H1 (cell line): ENCODE results near the gene TMEM232. TPM values are rescaled to one million over a fixed set of nuclear protein-coding genes. Genes with fewer than 3 reads are reported as not detected.

Experiments used
- CTCF ChIA-PET: fragments of 300-600 bp; sonication (Branson Sonifier 250); formaldehyde crosslinking; loops from one replicate; lab custom pipeline; 2021; ENCODE audit not compliant: partially characterized antibody; lab: Charles Lee
- POLR2A ChIA-PET: fragments of 300-600 bp; sonication (Branson Sonifier 250); formaldehyde crosslinking; loops from one replicate; lab custom pipeline; 2021; ENCODE audit warnings: inconsistent platforms; ENCODE audit not compliant: partially characterized antibody; lab: Charles Lee
- DNase-seq, 2 experiments: peaks; one replicate each; pipeline versions ENCODE4 v3.0.0 to v3.0.0-alpha.2; 2010 to 2022; ENCODE audit warnings: low spot score in 2 of 2, low read depth in 1 of 2, mixed read lengths in 1 of 2
- FAIRE-seq: peaks from 2 replicates; lab custom pipeline; 2011; peaks lifted over from hg19 to GRCh38; lab: Jason Lieb, UNC
- H2AFZ ChIP-seq: 2 replicates; pipeline ENCODE4 v1.8.1; 2012; ENCODE audit warnings: low read length, inconsistent platforms
- H2AK5ac ChIP-seq: 2 replicates; pipeline ENCODE4 v1.6.1; 2013; ENCODE audit warnings: low read depth, low read length
- H2BK120ac ChIP-seq: replicated peaks from 2 replicates; pipeline ENCODE3; 2013; ENCODE audit warnings: low read depth, low read length, inconsistent platforms
- H2BK12ac ChIP-seq: 2 replicates; pipeline ENCODE4 v1.6.1; 2013; ENCODE audit warnings: low read depth, low read length
- H2BK15ac ChIP-seq: 2 replicates; pipeline ENCODE4 v1.6.1; 2013; ENCODE audit warnings: low read length
- H2BK20ac ChIP-seq: 2 replicates; pipeline ENCODE4 v1.6.1; 2013; ENCODE audit warnings: low read length
- H2BK5ac ChIP-seq: 2 replicates; pipeline ENCODE4 v1.6.1; 2013; ENCODE audit warnings: low read depth, low read length
- H3K14ac ChIP-seq: 2 replicates; pipeline ENCODE4 v1.6.1; 2013; ENCODE audit warnings: inconsistent platforms; ENCODE audit not compliant: insufficient read length
- H3K18ac ChIP-seq: 2 replicates; pipeline ENCODE4 v1.6.1; 2013; ENCODE audit warnings: low read length; ENCODE audit errors: extremely low read depth
- H3K23ac ChIP-seq: 2 replicates; pipeline ENCODE4 v1.6.1; 2013; ENCODE audit warnings: inconsistent platforms; ENCODE audit not compliant: insufficient read length
- H3K23me2 ChIP-seq: 2 replicates; pipeline ENCODE4 v1.6.1; 2013; ENCODE audit warnings: low read depth, low read length
- H3K27ac ChIP-seq: 2 replicates; pipeline ENCODE4 v1.6.1; 2011; ENCODE audit warnings: low read depth, low read length, inconsistent platforms
- H3K27me3 ChIP-seq, 4 experiments: replicated peaks in 1 of 4; 1 replicate in 1 of 4; 2 replicates in 3 of 4; pipeline versions ENCODE4 v1.6.1 to v1.8.1; 2011 to 2013; ENCODE audit warnings: low read length in 3 of 4, mild to moderate bottlenecking in 3 of 4, inconsistent platforms in 2 of 4, mixed read lengths in 2 of 4, moderate library complexity in 1 of 4; ENCODE audit not compliant: control insufficient read depth in 3 of 4, insufficient read depth in 3 of 4; ENCODE audit errors: extremely low read depth in 1 of 4
- H3K36me3 ChIP-seq, 4 experiments: 2 replicates each; pipeline versions ENCODE4 v1.6.1 to v1.8.1; 2011 to 2013; ENCODE audit warnings: mild to moderate bottlenecking in 4 of 4, low read length in 3 of 4, moderate library complexity in 2 of 4, control low read depth in 1 of 4, inconsistent platforms in 1 of 4; ENCODE audit not compliant: insufficient read depth in 4 of 4, control insufficient read depth in 2 of 4
- H3K4ac ChIP-seq: replicated peaks from 2 replicates; pipeline ENCODE3; 2013; ENCODE audit warnings: low read length, low read depth, mixed read lengths, inconsistent platforms; ENCODE audit not compliant: insufficient read length
- H3K4me1 ChIP-seq, 4 experiments: replicated peaks in 1 of 4; 1 replicate in 1 of 4; 2 replicates in 3 of 4; pipeline versions ENCODE4 v1.6.1 to v1.8.1; 2011 to 2013; ENCODE audit warnings: low read length in 3 of 4, inconsistent platforms in 2 of 4, mixed read lengths in 1 of 4; ENCODE audit not compliant: insufficient read depth in 4 of 4, control insufficient read depth in 3 of 4
- H3K4me2 ChIP-seq, 2 experiments: 2 replicates each; pipeline versions ENCODE4 v1.6.1 to v1.8.1; 2011 to 2013; ENCODE audit warnings: low read depth in 2 of 2, low read length in 2 of 2, control low read depth in 1 of 2, inconsistent platforms in 1 of 2, mild to moderate bottlenecking in 1 of 2; ENCODE audit not compliant: insufficient read depth in 1 of 2
- H3K4me3 ChIP-seq, 4 experiments: fragments of 200-600, 300-600 bp in 1 of 4; sonication (generic), shearing (Covaris generic), sonication (Bioruptor Twin) in 1 of 4; 2 replicates each; pipeline versions ENCODE4 v1.5.1 to v1.8.1; 2011 to 2016; ENCODE audit warnings: low read length in 4 of 4, low read depth in 3 of 4, control low read depth in 2 of 4, inconsistent platforms in 2 of 4, mild to moderate bottlenecking in 2 of 4, mixed read lengths in 1 of 4, moderate library complexity in 1 of 4; ENCODE audit not compliant: insufficient read depth in 2 of 4; ENCODE audit errors: extremely low read depth in 1 of 4
- H3K56ac ChIP-seq: replicated peaks from 2 replicates; pipeline ENCODE3; 2013; ENCODE audit warnings: low read depth, mild to moderate bottlenecking, mixed read lengths, low read length, inconsistent platforms; ENCODE audit not compliant: insufficient read length
- H3K79me1 ChIP-seq: 2 replicates; pipeline ENCODE4 v1.6.1; 2013; ENCODE audit warnings: low read depth, low read length, control low read depth
- H3K79me2 ChIP-seq, 2 experiments: 2 replicates each; pipeline versions ENCODE4 v1.6.1 to v1.8.1; 2012 to 2013; ENCODE audit warnings: low read length in 2 of 2, mild to moderate bottlenecking in 2 of 2, inconsistent platforms in 1 of 2; ENCODE audit not compliant: insufficient read depth in 2 of 2, control insufficient read depth in 1 of 2
- H3K9ac ChIP-seq, 4 experiments: replicated peaks in 1 of 4; 1 replicate in 1 of 4; 2 replicates in 3 of 4; pipeline versions ENCODE4 v1.6.1 to v1.8.1; 2011 to 2013; ENCODE audit warnings: low read depth in 3 of 4, low read length in 3 of 4, control low read depth in 2 of 4, mild to moderate bottlenecking in 2 of 4, moderate library complexity in 2 of 4, inconsistent platforms in 1 of 4; ENCODE audit errors: extremely low read depth in 1 of 4
- H3K9me3 ChIP-seq, 2 experiments: 2 replicates each; pipeline versions ENCODE4 v1.6.1 to v1.8.1; 2012 to 2013; ENCODE audit warnings: mild to moderate bottlenecking in 2 of 2, moderate library complexity in 2 of 2, control low read depth in 1 of 2, inconsistent platforms in 1 of 2, low read depth in 1 of 2, low read length in 1 of 2, mixed read lengths in 1 of 2; ENCODE audit not compliant: insufficient read depth in 2 of 2
- H4K20me1 ChIP-seq, 2 experiments: replicated peaks in 1 of 2; 2 replicates each; pipeline versions ENCODE3 to v1.8.1; 2011 to 2013; ENCODE audit warnings: inconsistent platforms in 2 of 2, low read length in 2 of 2, mild to moderate bottlenecking in 1 of 2; ENCODE audit not compliant: insufficient read depth in 2 of 2, control insufficient read depth in 1 of 2
- H4K5ac ChIP-seq: 2 replicates; pipeline ENCODE4 v1.6.1; 2013; ENCODE audit warnings: low read length, low read depth, mixed read lengths, inconsistent platforms; ENCODE audit not compliant: insufficient read length
- H4K8ac ChIP-seq: 2 replicates; pipeline ENCODE4 v1.8.0; 2013; ENCODE audit warnings: mild to moderate bottlenecking, moderate library complexity, low read length, inconsistent platforms; ENCODE audit not compliant: insufficient read depth; ENCODE audit errors: extremely low read depth
- H4K91ac ChIP-seq: replicated peaks from 2 replicates; pipeline ENCODE3; 2013; ENCODE audit warnings: low read length, mixed read lengths, inconsistent platforms; ENCODE audit not compliant: insufficient read length
- CEBPB ChIP-seq: IDR thresholded peaks from 2 replicates; pipeline ENCODE4 v1.6.1; 2012; ENCODE audit warnings: low read depth, low read length
- SRF ChIP-seq: IDR thresholded peaks from 2 replicates; pipeline ENCODE4 v1.6.1; 2011; ENCODE audit warnings: mild to moderate bottlenecking, low read depth, low read length, moderate library complexity
- TCF12 ChIP-seq: IDR thresholded peaks from 2 replicates; pipeline ENCODE4 v1.6.1; 2011; ENCODE audit warnings: low read depth, mild to moderate bottlenecking, low read length
- WGBS, 2 experiments: shearing (Covaris generic) in 1 of 2; methylation state at CpG; one replicate each; pipeline versions ENCODE4 v1.1.6 to v1.1.7; 2013 to 2015; ENCODE audit warnings: low lambda C conversion rate in 2 of 2, mixed read lengths in 2 of 2, inconsistent platforms in 1 of 2, low coverage in 1 of 2, missing lambda C conversion rate in 1 of 2; ENCODE audit not compliant: insufficient replicate concordance in 2 of 2, insufficient coverage in 1 of 2, insufficient read length in 1 of 2; ENCODE audit errors: extremely low coverage in 1 of 2, missing lambda C conversion rate in 1 of 2; 5-methylcytosine and 5-hydroxymethylcytosine counted together
- polyA plus RNA-seq, 7 experiments: library from polyadenylated mRNA; depleted of rRNA in 3 of 7; stranded (reverse) in 5 of 7; unstranded in 2 of 7; fragments of >200 nt in 5 of 7; fragments of 200-250 nt in 2 of 7; gene quantifications; 1 replicate in 5 of 7; 2 replicates in 1 of 7; 4 replicates in 1 of 7; pipeline versions ENCODE4 v1.2.1 to v1.2.3, GENCODE V29; 2011 to 2013; ENCODE audit warnings: missing spikeins in 2 of 7, mixed read lengths in 2 of 7
- total RNA-seq: library from RNA; stranded (reverse); fragmentation: NEBNext Ultra II Directional; extraction: Animal tissue kit (Norgen Biotek cat#: 25700); gene quantifications from 2 replicates; pipeline ENCODE4 v1.2.1, GENCODE V29; 2021

Gene TMEM232
- total and polyA plus RNA-seq, 2 of the 8 experiments (the other 6 are each of a cell fraction or from before 2014, with no cell fraction given): 0.38 to 1.3 TPM

DNA sequence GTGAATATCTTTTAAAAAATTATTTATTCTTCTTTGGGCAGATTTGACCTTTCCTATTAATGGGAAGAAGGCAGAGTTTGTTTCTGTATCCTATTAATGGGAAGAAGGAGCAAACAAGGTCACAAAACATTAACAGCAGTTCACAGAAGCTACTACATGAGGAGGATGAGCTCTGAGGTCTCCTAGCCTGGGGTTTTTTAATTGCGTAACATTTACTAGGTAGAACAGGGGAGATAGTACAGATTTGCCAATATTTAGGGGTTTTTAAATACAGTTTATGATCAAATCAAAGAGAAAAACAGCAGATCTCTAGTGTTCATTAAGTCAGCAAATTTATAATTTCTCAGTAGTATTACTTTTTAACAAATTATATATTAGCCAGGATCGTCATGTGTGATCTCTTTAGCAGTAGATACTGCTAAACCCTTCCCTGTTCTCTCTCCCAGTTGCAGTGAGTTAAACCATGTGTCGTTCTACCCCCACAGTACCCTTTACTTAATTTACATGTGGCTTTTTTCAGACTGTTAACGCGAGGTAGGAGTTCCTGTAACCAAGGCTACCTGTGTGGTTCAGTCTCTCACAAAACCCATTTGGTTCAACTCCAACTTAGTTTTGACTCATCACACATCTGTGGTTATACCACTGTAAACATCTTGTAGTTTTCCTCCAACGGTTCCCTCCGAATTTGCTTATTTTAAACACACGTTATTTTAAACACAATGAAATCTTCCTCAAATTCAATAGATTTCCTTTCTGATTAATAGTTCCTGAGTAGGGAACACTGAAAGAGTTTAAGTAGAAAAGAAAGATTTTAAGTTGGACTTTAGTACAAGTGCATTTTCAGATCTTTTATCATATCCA lies 25.7 kb upstream of the TMEM232 start:
- H3K4ac ChIP-seq: no peak overlapping the region
- FAIRE-seq: no peak
- no peak overlapping the region for H2BK20ac ChIP-seq
- TF ChIP-seq SRF: no peak
- TF ChIP-seq TCF12: no peak
- TF ChIP-seq CEBPB: peak; percentile 66; the same call in 1 of the 2 replicates
- no peak overlapping the region for H4K91ac ChIP-seq
- no peak overlapping the region for H3K27ac ChIP-seq
- H3K23ac ChIP-seq: no peak overlapping the region
- H3K79me2 ChIP-seq: no peaks in the 10 kb centered on the region
- POLR2A ChIA-PET: no interaction called here
- no peak overlapping the region for H2BK12ac ChIP-seq
- no peaks in the 10 kb centered on the region for H3K27me3 ChIP-seq
- H2AK5ac ChIP-seq: no peak overlapping the region
- H3K9ac ChIP-seq: no peak overlapping the region
- no peak overlapping the region for H3K4me2 ChIP-seq
- no peaks in the 10 kb centered on the region for H3K79me1 ChIP-seq
- no peaks in the 10 kb centered on the region for H4K20me1 ChIP-seq
- H3K36me3 ChIP-seq: peaks cover 0 to 10% (median 0%) of the 10 kb centered on the region in 4 experiments; a peak in 2 of 8 replicates
- H3K4me3 ChIP-seq: no peak overlapping the region
- no peak overlapping the region for H2BK15ac ChIP-seq
- H2BK120ac ChIP-seq: no peak overlapping the region
- CTCF ChIA-PET: no interaction called here
- WGBS, 2 experiments: 76% methylated on average over 8 of the region's 8 CpGs; no CpG with 5 or more reads in 1 of the 2 experiments
- no peak overlapping the region for H3K18ac ChIP-seq
- H4K5ac ChIP-seq: no peak overlapping the region
- H3K14ac ChIP-seq: no peak overlapping the region
- no peak overlapping the region for H3K56ac ChIP-seq
- H3K23me2 ChIP-seq: no peaks in the 10 kb centered on the region
- no peak overlapping the region for H2BK5ac ChIP-seq
- no peak overlapping the region for H2AFZ ChIP-seq
- H3K4me1 ChIP-seq: no peaks in the 10 kb centered on the region
- DNase-seq: no peak
- H4K8ac ChIP-seq: no peak overlapping the region
- H3K9me3 ChIP-seq: no peaks in the 10 kb centered on the region
